ENCODE results near the gene CEP63.

CEP63 gene

DNA sequence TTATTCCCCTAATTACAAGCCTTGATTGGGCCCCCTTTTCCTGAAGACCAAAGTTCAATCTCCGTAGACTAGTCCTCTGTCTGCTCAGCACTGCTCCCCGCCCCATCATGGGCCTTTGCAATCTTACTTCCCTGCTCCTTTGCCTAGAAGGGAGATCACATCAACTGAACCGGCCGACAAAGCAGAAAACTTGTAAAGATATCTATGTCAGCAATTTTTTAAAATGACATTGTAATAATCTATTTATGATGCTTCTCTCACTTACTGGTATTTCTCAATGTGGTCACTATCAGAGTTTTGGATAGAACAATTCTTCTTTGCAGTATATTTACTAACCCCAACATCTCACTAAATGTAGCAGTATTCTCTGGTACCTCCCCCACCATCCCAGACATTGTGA, 17.3 kb upstream of the CEP63 start:
- no peak for DNase-seq (ENCODE audit: low read depth, low spot score)

DNA sequence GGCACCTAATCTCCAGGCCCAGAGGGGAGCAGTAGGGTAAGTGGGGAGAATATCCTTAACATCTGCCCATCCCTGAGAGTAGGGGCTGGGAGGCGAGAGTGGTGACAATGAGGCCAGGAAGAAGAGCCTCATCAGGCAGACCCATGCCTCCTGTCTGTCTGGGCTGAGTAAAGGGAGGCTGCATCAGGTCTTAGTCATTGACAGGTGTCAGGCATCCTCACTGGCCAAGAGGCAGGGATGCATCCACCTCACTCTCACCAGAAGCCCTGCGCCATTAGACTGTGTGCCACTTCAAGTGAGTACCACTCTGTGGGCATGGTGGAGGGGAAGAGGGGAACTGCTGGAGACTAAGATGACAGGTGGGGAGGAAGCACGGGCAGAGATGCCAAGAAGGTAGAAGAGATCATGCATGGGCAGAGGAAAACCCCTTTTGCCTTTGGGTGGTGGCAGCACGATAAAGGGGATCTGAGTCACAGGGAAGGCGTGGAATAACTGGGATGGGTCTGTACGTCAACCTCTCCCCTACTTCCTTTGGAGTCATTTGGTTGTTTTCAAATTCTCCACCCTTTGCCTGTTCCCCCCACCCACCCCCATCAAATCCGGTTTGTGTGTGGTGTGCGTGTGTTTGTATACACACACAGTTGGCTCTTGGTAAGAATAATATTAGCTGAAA, 14.2 kb upstream of the CEP63 start:
- no peak for DNase-seq (ENCODE audit: low read depth, low spot score)

DNA sequence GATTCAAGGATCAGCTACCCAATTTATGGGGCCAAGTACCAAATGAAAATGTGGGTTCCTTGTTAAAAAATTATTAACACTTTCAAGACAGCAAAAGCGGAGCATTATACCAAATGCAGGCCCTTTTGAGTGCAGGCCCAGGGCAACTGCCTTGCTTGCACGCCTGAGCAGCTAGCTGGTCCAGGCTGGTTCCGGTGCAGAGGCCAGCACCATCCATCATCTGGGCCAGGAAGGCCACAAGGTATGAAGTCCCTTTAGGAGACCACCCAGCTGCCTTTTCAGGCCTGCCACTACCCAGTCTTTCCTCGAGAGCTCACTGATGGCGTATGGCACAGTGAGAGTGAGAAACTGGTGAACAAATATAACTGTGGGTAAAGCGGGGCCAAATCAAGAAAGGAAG, 13.0 kb upstream of the CEP63 start:
- no peak for DNase-seq (ENCODE audit: low read depth, low spot score)

DNA sequence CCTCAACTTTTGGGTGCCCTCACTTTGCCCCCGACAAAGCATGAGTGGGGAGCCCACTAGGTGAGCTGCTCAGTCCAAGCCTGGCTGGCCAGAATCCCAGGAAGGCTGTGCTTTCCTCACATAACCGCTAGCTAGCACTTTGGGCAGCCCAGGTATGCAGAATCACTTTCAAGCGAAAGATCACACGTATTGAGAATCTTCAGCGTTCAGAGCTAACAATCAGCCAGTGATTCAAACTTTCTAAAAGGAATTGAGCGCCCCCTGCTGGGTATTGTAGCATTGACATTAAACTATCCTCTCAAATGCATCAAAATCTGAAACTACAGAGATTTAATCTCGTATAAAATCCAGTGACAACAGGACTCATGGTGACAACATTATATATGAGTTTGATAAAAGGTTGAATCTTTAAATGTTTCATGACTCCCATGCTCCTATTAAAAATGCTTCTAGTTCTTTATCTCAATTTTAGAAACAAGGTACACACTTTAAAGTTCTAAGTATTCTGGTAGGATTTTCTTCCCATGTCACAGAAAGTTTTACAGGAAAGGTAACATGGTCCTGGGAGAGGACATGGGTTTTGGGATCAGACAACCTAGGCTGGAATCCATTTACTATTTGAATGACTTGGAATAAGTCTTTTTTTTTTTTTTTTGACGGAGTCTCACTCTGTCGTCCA, 11.8 kb upstream of the CEP63 start:
- DNase-seq (ENCODE audit: low read depth, low spot score), result no peak

DNA sequence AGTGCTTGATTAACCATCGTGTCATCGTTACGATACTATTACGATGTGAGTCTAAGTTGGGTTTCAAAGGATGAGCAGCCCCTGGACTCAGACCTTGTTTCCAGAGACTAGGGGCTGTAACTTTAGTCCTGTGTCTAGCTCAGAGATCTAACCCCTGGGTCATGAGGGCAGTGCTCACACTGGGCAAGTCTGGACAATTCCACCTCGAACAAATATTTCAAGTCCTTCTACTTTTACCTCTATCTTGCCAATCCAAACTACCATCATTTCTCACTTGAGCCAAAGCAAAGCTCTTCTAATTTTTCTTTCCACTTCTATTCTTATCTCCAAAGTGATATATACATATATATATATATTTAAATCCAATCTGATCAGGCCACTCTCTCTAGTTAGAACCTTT, 10.9 kb upstream of the CEP63 start:
- no peak for DNase-seq (ENCODE audit: low read depth, low spot score)

DNA sequence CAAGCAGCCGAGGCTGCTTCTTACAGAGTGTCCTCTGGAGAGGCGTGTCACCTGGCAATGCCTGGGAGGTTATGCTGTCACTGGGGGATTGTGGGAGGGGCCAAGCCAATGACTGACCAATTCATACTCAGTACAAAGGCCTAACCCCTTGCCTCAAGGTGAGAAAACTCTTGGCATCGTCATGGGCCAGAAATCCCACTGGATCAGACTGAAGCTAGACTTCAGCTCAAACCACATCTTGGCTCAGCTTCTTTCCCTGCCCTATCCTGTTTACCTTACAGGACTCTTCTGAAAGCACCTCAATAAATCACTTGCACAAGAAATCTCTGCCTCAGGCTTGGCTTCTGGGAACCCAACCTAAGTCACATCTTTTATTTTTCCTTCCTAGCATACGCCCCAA, 9.6 kb upstream of the CEP63 start:
- no peak for DNase-seq (ENCODE audit: low read depth, low spot score)

DNA sequence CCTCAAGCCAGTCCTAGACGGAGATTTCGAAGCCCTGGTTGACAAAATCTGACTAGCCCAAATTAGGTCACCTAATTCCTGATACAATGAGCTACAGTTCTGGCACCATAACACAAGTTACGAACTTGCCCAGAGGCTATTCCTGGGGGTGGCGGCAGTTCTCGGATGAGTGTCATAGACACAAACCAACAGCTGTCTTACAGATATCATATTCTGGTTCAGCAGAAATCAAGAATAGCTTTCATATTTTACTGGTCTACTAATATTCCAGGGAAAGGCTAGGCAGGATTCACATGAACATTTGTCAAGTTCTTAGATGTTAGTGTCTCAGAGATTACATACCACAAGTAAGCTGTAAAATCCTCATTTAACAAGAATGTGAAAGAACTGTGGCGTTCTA, 8.9 kb upstream of the CEP63 start:
- DNase-seq (ENCODE audit: low read depth, low spot score), result no peak

DNA sequence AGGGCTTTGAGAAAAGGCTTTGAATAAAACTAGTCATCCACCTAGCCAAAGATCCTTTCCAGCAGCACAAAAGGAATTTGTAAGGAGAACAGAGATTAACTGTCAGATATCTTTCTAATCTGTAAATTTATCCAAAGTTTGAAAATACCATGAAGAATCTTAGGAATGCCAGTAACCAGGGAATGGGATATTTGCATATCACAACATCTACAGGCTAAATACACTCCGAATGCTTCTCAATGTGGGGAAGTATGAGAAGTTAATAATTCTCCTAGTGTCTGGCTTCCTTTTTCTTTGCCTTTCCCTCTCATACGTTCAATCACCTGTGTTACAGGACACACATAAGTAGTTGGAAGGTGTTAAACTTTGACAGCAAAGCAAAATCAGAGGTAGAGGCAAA, 7.9 kb upstream of the CEP63 start:
- no peak for DNase-seq (ENCODE audit: low read depth, low spot score)

DNA sequence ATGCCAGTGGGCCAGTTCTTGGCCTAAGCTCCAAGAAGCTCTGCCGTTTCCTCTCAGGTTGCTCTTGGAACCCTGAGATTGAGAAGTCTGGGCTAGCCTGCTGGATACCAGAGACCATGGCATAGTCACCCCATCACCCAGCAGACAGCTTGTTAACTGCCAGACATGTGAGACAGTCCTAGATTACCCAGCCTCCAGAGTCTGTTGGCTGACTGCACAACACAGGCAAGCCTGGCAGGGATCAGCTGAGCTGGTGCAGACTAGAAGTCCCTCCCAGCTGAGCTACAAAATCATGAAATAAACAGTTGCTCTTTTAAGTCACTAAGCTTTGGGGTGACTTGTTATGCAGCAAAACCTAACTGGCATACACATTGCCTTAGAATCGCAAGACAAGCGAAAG, 5.3 kb upstream of the CEP63 start:
- no peak for DNase-seq (ENCODE audit: low read depth, low spot score)

DNA sequence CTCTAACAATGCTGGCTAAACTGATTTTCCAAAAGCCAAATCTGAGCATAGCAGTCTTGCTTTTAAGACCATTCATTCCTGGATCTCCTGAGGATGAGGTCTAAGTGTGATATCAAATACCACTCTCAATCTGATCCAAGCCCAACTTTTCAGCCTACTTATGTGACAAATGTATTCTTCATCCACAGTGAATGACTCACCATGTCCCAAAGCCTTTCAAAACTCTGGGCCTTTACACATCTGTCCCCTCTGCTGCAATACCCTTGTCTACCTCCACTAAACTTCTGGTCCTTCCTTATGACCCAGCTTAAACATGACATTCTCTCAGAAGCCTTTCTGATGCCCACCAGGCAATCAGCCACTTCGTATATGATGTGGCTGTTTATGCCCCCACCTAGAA, 4.7 kb upstream of the CEP63 start:
- DNase-seq (ENCODE audit: low read depth, low spot score), result no peak

DNA sequence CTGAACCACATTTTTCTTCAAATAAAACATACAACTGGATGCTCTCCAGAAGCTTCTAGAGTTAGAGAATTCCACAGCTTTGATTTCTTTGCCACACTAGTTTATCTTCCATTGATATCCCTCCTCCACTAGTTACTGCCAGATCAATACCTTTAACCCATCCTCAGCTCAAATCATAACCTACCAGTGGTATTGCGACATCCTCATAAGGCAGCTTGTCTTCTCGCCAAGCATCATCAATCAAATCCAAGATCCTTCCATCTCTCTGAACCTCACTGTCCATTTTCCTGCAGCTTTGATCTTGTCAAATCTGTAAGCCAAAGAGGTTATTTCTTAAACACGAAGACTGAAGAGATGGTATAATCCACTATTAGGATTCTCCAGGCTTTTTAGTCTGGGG, 3.2 kb upstream of the CEP63 start:
- no peak for DNase-seq (ENCODE audit: low read depth, low spot score)

DNA sequence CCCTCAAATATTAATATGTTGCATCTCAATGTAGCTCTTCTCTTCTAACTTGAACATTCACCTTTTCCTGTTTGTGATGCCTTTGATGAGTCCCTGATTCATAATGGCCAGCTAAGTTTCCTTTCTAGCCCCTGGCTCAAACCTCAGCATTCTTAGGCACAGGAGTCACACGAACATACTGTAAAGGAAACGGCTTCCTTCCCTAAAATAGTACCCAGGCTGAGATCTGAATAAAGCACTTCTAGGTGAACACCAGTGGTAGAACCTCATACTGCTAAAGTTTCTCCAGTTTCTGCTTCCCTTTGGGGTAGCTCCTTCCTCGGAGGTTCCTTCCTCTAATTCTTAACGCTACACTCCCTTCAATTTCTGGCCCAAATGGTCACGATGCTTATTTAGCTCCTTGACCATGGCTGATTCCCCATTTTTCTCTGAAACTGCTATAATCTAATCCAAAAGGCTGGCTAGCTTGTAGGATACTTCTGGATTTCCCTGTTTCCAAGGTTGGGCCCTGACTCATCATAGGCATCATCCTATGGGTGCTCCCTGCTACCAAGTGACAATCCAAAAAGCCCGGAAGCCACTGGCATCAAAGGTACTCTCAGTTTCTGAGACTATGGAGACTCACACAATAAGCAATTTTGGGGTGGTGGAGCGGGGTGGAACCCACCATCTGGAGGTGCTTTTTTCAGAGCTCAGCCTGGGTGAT, 2.5 kb upstream of the CEP63 start:
- DNase-seq (ENCODE audit: low read depth, low spot score), result no peak

DNA sequence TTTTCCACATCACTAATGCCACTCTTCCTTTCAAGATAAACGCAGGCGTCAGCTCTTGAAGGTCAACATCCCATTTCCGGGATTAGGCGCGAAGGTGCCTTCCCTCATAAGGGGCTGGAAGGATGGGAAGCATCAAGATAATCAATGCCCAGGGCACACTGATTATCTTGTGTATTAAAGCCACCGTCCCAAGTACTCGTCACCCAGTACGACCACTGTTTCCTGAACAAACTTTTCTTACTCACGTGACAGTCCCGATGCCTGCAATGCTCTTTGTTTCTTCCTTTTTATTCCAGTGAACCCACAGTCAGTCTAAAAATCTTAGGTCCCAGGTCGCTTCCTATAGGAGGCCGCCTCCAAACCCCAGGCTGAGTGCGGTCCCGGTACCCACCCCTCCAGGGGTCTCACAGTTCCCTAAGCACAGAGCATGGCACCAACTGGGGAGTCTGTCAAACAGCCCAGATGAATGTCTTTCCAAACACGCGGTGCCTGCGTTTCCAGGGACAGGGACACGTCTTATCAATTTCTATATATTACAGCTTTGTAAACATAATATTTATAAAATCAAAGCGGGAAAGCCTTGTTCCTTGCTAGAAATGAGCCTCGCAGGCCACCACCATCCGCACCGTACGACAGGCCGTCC, 661 bp upstream of the CEP63 start:
- DNase-seq (ENCODE audit: low read depth, low spot score), result no peak

DNA sequence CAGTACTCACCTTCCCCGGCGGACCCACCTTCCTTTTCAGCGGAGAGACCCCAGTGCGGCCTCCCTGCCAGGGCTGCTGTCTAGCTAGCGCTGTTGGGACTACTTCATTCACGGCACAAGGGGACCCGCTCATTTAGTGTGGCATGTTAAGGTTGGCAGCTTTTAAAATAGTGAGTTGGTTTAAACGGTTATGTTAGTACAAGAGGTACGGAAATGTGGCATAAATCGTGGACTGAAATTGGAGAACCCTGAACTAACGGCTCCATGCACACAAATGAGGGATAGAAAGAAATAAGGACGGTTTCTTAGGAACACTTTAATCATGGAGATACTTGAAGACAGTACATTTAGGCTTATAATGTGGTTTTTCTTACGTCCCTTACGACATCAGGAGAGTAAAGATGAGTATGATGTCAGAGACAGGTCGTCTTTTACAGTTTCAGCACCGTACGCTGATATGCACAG, 752 bp downstream of the CEP63 start:
- no peak for DNase-seq (ENCODE audit: low read depth, low spot score)

DNA sequence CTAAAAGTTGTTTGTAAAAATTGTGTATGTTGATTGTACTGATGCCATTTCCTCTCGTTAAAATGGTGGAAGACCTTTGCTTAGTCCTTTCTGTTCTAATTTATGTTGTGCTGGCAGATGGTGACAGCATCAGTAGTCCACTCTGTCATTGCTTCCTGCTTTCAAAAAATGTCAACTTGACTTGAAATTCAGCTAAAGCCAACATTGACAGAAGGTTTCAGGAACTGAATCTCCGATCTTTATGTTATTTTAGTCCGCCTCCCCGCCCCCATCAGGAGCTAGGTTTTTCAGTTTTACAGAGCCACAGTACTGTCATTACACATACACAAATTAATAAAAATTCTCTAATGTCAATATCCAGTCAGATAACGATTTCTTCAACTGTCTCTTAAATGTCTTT, 1.5 kb downstream of the CEP63 start:
- DNase-seq (ENCODE audit: low read depth, low spot score), result no peak

DNA sequence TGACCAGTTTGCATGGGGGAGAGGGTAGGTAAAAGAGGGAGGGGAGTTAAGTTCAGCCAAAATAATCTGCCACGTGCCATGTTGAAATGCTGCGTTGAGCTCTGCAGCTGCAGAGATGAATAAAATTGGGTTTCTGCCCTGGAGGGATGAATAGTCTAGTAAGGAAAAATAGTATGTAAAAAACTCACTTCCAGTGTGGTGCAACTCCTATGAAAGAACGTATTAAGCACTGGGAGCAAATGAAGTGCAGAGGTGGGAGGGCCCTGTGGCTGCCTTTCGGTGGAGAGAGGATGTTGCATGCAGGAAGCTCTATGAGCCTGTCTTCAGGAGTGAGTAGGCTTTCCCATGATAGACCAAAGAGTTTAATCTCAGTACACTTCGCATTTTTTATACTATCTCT, 8.6 kb downstream of the CEP63 start:
- DNase-seq (ENCODE audit: low read depth, low spot score), result no peak

DNA sequence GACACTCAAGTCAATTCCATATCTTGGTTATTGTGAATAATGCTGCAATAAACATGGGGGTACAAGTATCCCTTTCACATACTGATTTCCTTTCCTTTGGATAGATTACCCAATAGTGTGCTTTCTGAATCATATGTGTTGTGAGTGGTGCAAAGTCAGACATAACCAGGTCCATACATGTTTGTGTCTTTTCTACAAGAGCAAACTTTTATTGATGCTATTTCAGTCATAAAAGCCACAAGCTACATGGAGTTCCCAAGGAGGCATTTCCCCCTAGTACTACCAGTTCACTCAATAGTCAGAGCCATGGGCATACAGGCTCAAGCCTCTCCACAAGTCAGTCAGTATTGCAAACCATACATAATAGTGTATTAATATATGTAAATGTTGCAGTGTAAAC, 10.1 kb downstream of the CEP63 start:
- no peak for DNase-seq (ENCODE audit: low read depth, low spot score)

DNA sequence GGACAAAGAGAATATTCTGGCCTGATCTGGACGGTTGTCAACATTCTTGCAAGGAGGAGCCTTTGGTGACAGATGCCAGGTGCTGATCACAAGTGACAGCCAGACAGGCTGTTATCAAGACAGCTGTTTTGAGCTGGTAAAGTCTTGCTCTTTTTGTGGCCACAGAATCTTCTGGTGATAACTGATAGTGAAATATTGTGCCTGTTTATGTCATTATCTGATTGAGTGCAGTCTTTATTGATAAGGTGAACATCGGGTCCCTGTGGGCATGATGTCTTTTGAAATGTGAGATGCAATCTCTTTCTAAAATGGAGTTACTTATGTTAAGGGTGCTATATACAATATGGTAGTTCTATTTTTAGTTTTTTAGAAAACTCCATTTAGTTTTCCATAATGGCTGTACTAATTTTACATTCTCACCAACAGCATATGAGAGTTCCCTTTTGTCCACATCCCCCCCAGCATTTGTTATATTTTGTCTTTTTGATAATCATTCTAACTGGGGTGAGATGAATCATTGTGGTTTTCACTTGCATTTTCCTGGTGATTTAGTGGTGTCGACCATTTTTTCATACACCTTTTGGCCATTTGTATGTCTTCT, 10.7 kb downstream of the CEP63 start:
- no peak for DNase-seq (ENCODE audit: low read depth, low spot score)

DNA sequence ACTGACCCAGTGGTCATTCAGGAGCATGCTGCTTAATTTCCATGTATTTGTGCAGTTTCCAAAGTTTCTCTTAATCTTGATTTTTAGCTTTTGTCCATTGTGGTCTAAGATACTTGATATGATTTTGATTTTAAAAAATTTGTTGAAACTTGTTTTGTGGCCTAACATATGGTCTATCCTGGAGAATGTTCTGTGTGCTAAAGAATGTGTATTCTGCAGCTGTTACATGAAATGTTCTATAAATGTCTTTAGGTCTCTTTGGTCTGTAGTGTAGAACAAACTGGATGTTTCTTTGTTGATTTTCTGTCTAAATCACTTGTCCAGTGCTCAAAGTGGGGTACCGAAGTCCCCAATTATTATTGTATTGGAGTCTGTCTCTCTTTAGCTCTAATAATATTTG, 17.4 kb downstream of the CEP63 start:
- no peak for DNase-seq (ENCODE audit: low read depth, low spot score)

DNA sequence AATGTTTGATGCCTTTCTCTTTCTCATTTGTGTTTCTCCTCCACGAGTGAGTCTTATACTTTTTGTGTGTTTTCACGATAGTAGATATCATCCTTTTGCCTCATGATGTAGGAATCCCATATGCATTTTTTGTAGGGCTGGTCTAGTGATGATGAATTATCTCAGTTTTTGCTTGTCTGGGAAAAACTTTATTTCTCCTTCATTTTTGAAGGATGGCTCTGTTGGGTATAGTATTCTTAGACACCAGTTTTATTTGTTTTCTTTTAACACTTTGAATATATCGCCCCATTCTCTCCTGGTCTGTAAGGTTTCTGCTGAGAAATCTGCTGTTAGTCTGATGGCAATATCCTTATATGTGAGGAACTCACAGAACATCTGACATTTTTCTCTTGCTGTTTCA, 18.3 kb downstream of the CEP63 start:
- no peak for DNase-seq (ENCODE audit: low read depth, low spot score)

DNA sequence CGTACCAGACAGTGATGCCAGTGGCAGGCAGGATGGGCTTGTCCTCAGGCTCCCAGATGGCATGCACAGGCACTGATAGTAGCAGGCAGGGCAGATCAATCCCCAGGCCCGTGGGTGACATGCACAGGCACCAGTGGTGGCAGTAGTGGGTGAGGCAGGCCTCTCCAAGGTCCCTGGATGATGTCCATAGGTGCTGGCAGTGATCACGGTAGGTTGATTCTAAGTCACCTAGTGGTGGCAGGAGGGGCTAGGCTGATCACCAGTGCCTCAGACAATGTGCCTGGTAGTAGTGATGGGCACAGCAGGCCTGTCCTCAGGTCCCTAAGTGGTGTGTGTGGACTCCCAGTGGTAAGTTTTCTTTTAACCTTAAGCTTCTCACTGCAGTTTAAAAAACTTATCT, 19.6 kb downstream of the CEP63 start:
- no peak for DNase-seq (ENCODE audit: low read depth, low spot score)

DNA sequence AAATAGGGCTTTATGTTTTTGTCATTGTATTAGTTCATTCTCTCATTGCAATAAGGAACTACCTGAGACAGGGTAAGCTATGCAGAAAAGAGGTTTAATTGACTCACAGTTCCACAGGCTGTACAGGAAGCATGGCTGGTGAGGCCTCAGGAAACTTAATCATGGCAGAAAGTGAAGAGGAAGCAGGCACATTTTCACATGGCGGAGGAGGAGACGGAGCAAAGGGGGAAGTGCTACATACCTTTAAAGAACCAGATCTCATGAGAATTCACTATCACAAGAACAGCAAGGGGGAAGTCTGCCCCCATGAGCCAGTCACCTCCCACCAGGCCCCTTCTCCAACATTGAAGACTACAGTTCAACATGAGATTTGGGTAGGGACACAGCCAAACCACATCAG, 25.6 kb downstream of the CEP63 start:
- no peak for DNase-seq (ENCODE audit: low read depth, low spot score)
